ENCODE measurements around the gene UNC13C. TPM values are rescaled to one million over a fixed set of nuclear protein-coding genes. Genes with fewer than 3 reads are reported as not detected.

The UNC13C gene
- total RNA-seq, 4 donors from 2014 or later, result 0.17 to 0.44 TPM; not detected in 2

DNA sequence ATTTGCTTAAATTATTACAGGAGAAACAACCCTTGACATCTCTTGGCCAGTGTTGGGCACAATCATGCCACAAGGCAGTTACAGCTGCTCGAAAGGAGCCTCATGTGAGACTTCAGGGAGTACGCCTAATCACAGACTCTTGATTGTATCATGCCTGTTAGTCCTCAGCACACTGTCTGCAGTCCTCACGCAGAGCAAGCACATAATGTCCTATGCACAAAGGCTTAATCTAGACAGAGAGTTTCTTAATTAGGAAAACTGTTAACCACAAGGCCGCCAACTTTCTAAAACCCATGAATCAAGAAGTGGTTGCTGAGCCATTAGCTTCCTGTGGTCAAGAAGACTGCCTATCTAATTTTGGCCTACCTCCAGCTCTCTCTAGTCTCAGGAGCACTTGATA is 172.0 kb downstream of the UNC13C start:
- TF ChIP-seq, protein P1, sequence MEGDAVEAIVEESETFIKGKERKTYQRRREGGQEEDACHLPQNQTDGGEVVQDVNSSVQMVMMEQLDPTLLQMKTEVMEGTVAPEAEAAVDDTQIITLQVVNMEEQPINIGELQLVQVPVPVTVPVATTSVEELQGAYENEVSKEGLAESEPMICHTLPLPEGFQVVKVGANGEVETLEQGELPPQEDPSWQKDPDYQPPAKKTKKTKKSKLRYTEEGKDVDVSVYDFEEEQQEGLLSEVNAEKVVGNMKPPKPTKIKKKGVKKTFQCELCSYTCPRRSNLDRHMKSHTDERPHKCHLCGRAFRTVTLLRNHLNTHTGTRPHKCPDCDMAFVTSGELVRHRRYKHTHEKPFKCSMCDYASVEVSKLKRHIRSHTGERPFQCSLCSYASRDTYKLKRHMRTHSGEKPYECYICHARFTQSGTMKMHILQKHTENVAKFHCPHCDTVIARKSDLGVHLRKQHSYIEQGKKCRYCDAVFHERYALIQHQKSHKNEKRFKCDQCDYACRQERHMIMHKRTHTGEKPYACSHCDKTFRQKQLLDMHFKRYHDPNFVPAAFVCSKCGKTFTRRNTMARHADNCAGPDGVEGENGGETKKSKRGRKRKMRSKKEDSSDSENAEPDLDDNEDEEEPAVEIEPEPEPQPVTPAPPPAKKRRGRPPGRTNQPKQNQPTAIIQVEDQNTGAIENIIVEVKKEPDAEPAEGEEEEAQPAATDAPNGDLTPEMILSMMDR (IDR thresholded peaks at IDR 0.05; ENCODE audit: low read depth), result no peak

GRCh38 chr15:54159012-54159411 is 180.8 kb downstream of the UNC13C start:
- TF ChIP-seq, protein P1 (IDR thresholded peaks at IDR 0.05; ENCODE audit: low read depth), result no peak

DNA sequence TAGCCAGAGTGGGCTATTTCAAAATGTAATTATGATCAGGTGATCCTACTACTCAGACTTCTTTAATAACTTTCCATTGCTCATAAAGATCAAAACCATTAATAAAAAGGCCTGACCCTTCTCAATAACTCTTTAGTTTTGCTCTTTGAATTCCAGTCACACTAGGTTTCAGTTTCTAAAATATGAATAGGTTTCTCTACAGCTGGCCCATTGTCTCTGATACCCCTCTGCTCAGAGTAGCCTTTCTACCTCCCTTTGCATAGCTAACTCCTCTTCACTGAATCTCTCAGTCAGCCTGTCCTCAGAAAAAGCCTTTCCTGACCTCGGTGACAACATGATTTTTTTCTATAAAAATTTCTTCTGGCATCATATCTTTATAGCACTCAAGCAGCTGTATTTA is 209.1 kb downstream of the UNC13C start:
- TF ChIP-seq, protein P1 (IDR thresholded peaks at IDR 0.05; ENCODE audit: low read depth), result no peak

GRCh38 chr15:54197995-54198394 is 219.8 kb downstream of the UNC13C start:
- TF ChIP-seq, protein P1 (IDR thresholded peaks at IDR 0.05; ENCODE audit: low read depth), result no peak

- TF ChIP-seq, protein P1 (IDR thresholded peaks at IDR 0.05; ENCODE audit: low read depth), result no peak
Observed at GRCh38 chr15:54206586-54207321, 228.5 kb downstream of the UNC13C start.

GRCh38 chr15:54208786-54209185 is 230.5 kb downstream of the UNC13C start:
- TF ChIP-seq, protein P1 (IDR thresholded peaks at IDR 0.05; ENCODE audit: low read depth), result no peak

GRCh38 chr15:54212635-54213034 is 234.4 kb downstream of the UNC13C start:
- TF ChIP-seq, protein P1 (IDR thresholded peaks at IDR 0.05; ENCODE audit: low read depth), result no peak
